Activated T-helper 1 cell treated with Interleukin-2 at 50 U/mL for 16 hours (primary cell): ENCODE data around the gene CNN2.

Experiments used
- DNase-seq: peaks from one replicate; pipeline ENCODE4 v3.0.0-alpha.2; 2020; ENCODE audit warnings: low read depth

The CNN2 gene

GRCh38 chr19:1065606-1066109 lies 39.2 kb downstream of the CNN2 start:
- no peak for DNase-seq

- DNase-seq = no peak
These were observed 39.9 kb downstream of the CNN2 start for GRCh38 chr19:1066251-1066747.

- DNase-seq = peak; percentile 83
These were observed 40.4 kb downstream of the CNN2 start, which contains the start of gene ARHGAP45 for GRCh38 chr19:1066748-1067340. TSS of gene ARHGAP45 (plus strand) at chr19:1067167. CDS start at chr19:1067406, 239 bp downstream.

DNA sequence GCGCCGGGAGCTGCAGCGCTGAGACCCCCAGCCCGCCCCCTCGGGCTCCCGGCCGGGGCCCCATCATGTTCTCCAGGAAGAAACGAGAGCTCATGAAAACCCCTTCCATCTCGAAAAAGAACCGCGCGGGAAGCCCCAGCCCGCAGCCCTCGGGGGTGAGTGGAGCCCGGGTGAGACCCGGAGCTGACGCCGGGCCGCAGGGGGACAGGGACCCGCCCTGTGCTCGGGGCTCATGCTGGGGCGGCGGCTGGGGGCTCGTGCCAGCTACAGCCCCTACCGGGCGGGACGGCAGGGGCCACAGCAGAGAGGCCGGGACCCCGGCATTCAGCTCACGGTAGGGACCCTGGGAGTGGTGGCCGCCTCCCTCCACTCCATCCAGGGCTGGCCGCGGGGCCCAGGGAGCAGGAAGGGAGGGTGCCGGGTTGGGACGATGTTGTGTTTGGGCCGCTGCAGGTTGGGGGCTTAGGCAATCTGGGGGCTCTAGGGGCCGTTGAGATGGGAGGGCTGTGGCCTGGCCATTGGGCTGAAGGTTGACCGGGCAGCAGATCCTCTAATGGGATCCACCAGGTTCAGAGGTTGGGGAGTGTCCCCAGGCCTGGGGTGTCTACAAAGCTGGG lies 41.0 kb downstream of the CNN2 start:
- no peak for DNase-seq

- DNase-seq = peak; percentile 73
These were observed 41.9 kb downstream of the CNN2 start for GRCh38 chr19:1068009-1069001.

- peak; percentile 67 for DNase-seq
These were observed 42.8 kb downstream of the CNN2 start for GRCh38 chr19:1069009-1069779.

GRCh38 chr19:1070576-1070930 lies 44.1 kb downstream of the CNN2 start:
- no peak for DNase-seq

GRCh38 chr19:1070931-1071791 lies 44.8 kb downstream of the CNN2 start:
- no peak for DNase-seq

GRCh38 chr19:1072371-1073015 lies 46.1 kb downstream of the CNN2 start:
- no peak for DNase-seq

DNA sequence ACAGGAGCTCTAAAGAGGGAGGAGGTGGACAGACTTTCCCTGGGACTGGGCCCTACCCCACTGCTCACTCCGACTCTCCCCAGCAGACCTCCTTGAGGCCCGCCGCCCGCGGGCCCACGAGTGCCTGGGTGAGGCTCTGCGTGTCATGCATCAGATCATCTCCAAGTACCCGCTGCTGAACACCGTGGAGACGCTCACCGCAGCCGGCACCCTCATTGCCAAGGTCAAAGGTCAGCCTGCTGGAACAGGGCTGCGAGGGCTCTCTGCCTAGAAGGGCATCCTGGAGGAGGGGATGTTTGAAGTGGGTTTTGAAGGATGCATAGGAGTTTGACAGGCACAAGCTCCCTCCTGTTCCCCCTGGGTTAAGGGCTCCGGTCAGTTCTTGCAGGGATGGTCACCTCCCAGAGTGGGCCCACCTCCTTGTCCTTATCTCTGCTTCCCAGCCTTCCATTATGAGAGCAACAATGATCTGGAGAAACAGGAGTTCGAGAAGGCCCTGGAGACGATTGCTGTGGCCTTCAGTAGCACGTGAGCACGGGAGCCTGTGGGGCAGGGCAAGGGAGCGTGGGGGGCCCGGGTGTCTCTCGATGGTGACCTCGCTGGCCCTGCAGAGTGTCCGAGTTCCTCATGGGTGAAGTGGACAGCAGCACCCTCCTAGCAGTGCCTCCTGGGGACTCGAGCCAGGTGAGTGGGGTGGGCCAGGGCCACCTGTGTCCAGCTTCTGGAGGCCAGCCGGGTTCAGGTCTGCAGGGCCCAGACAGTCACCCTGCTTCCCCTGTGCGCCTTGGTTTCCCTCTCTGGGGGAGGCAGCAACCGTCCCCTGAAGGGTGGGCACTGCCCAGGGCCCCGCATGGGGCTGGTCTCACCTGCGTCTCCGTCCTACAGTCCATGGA lies 46.9 kb downstream of the CNN2 start:
- no peak for DNase-seq

DNA sequence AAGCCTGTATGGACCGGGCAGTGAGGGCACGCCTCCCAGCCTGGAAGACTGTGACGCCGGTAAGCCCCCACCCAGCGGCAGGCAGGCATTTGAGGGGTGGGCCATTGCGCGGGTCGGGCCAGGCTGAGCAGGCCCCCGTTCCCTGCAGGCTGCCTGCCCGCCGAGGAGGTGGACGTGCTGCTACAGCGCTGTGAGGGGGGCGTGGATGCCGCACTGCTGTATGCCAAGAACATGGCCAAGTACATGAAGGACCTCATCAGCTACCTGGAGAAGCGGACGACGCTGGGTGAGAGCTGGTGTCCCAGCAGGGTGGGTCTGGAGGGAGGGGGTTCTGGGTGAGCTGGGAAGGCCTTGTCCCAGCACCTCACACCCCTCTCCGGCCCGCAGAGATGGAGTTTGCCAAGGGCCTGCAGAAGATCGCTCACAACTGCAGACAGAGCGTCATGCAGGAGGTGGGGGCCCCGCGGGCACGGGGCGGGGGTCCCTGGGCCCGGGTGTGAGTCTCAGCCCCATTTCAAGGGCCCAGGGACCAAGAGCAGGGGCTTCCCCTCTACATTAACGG lies 47.6 kb downstream of the CNN2 start:
- DNase-seq = no peak

GRCh38 chr19:1074544-1075283 lies 48.3 kb downstream of the CNN2 start:
- DNase-seq = peak; percentile 93

GRCh38 chr19:1076046-1076386 lies 49.6 kb downstream of the CNN2 start:
- DNase-seq = no peak

DNA sequence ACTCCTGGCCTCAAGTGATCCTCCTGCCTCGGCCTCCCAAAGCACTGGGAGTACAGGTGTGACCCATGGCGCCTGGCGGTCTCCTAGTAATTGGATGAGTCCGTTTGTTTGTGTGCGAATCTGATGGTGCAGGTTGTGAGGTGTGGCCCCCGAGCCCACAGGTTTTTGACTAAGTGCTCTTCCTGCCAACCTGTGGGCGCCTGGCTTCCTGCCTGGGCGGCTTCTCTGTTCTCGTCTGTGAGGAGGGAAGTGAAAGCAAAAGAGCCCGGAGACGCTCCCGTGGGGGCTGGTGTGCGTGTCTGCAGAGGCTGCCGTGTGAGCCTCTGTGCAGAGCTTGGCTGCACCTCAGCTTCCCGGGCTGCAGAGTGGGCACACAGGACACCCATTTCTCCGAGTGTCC lies 50.5 kb downstream of the CNN2 start:
- DNase-seq = peak; percentile 91

GRCh38 chr19:1079566-1080111 lies 53.2 kb downstream of the CNN2 start:
- peak; percentile 53 for DNase-seq

GRCh38 chr19:1080360-1081161 lies 54.2 kb downstream of the CNN2 start:
- DNase-seq = no peak
